ENCODE results near the gene ATXN1.
A peak's percentile ranks its signal among the peaks of the same experiment; 100 is the strongest.

ATXN1 gene

GRCh38 chr6:16358531-16359138 lies 402.6 kb downstream of the ATXN1 start:
- no peak for DNase-seq (ENCODE audit: low spot score)

DNA sequence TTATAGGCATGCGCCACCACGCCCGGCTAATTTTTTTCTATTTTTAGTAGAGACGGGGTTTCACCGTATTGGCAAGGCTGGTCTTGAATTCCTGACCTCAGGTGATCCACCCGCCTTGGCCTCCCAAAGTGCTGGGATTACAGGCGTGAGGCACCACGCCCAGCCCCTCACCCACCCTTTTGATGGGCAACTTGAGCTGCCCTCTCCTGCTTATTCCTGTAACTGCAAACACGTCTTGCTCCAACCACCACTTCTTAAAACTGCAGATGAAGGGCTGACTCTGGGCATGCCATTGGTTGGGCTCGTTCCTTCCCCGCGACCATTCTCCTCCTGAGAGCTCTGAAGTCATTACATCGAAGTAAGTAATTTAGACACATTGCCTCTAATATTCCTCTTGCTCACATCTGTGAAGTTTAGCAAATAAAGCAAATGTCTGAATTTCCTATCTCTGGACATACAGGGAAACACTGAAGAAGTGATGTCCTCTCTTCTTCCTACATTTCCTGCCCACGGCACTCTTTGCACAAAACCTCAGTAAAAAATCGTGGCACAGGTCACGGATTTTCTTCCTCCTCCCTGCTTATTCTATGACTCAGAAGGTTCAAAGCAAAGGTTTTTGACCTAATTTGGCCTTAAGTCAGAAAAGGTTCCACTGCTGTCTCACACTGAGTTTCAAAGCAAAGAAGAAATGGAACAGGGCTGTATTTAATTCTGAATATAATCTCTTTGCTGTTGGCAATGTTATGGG lies 405.4 kb downstream of the ATXN1 start:
- DNase-seq (ENCODE audit: low spot score): no peak

GRCh38 chr6:16355238-16355637 lies 406.0 kb downstream of the ATXN1 start:
- DNase-seq (ENCODE audit: low spot score): no peak

GRCh38 chr6:16354692-16355091 lies 406.6 kb downstream of the ATXN1 start:
- no peak for DNase-seq (ENCODE audit: low spot score)

DNA sequence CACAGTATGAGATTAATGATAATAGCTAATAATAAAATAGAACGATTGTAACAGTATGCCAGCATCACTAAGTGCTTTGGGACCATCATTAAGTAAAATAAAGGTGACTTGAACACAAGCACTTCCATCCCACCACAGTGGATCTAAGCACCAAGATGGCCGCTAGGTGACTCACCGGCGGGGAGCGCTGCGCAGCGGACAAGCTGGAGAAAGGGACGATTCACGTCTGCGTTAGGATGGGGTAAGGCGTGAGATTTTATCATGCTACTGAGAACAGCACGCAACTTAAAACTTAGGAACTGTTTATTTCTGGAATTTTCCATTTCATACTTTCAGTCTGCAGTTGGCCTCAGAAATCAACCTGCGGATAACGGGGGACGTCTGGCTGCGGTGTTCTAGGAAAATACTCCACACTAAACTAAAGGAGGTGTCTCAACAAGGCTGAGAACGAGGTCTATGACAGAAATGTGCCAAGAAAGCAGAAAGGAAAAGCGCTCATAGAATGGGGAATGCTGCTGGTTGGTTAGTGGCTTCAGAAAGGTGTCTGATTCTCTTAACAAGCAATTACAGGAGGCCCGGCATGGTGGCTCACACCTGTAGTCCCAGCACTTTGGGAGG lies 408.3 kb downstream of the ATXN1 start:
- no peak for DNase-seq (ENCODE audit: low spot score)

- DNase-seq (ENCODE audit: low spot score): peak; percentile 76
Measured at GRCh38 chr6:16352258-16352635, 409.0 kb downstream of the ATXN1 start.

DNA sequence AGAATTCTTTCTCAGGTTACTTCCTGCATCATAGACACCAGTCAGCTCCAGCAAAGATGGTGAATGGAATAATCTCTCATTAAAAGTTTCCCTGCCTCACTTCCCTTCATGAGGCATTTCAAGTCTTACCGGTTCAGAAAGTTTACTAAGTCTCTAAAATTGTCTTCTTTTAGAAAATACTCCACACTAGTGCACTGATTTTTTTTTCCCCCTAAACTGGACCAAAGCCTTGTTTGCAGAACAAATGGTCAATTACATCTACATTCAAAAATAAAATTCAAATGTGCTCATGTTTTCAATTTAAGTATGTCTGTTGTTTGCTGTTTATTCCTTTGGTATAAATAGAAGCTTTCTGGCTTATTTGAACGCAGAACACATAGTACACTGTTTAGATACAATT lies 411.7 kb downstream of the ATXN1 start:
- no peak for DNase-seq (ENCODE audit: low spot score)

- DNase-seq (ENCODE audit: low spot score): no peak
Measured at GRCh38 chr6:16346831-16347230, 414.4 kb downstream of the ATXN1 start.

DNA sequence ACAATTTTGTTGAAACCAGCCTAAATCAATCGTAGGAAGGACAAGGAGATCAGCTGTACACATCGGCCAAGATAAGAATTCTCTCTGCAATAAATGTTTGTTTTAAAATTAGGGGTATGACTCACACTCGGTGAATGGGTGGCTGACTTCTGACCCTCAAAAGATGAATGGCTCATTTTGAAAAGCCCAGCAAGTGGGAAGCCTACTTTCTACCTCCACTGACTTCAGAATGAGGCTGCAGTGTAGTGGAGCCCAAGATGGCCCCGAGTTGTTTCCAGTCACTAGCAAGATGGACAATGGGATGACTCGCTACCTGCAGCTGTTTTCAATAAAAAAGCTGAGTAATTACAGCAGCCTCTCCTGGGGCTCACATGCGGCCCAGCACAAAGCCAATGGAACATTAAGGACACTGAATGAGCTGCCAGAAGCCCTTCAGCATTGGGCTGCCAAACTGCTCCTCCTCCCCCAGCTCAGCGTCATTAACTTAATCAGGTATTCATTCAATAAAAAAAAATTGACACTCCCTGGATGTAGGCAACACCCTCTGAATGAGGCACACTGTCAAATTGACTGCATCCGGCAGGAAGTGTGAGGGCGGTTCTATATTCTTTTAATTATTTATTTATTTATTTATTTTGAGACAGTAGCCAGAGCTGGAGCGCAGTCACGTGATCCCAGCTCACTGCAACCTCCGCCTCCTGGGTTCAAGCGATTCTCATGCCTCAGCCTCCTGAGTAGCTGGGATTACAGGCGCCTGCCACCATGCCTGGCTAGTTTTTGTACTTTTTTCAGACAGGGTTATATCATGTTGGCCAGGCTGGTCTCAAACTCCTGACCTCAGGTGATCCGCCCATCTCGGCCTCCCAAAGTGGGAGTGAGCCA lies 415.6 kb downstream of the ATXN1 start:
- peak; percentile 79 for DNase-seq (ENCODE audit: low spot score)

GRCh38 chr6:16344756-16345155 lies 416.5 kb downstream of the ATXN1 start:
- no peak for DNase-seq (ENCODE audit: low spot score)

DNA sequence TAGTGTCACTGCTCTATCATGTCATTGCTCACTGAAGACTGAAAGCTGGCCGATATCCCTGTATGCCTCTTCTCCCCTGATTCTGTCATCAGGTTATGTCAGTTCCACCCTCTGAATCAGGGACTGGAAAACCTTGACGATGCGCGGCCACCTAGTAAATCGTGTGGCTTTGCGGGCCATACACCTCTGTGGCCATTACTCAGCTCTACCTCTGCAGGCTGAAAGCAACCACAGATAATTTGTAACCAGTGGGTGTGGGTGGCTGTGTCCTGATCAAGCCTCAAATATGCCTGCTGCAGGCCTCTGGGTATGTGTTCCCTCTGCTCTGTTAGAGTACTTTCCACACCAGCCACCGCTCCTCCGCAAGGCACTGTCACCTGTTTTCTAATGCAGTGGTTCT lies 417.7 kb downstream of the ATXN1 start:
- no peak for DNase-seq (ENCODE audit: low spot score)

GRCh38 chr6:16339265-16339587 lies 422.0 kb downstream of the ATXN1 start:
- DNase-seq (ENCODE audit: low spot score): no peak

- DNase-seq (ENCODE audit: low spot score): peak; percentile 94
Measured at GRCh38 chr6:16338577-16339264, 422.5 kb downstream of the ATXN1 start.

GRCh38 chr6:16337295-16337975 lies 423.8 kb downstream of the ATXN1 start:
- DNase-seq (ENCODE audit: low spot score): peak; percentile 87

DNA sequence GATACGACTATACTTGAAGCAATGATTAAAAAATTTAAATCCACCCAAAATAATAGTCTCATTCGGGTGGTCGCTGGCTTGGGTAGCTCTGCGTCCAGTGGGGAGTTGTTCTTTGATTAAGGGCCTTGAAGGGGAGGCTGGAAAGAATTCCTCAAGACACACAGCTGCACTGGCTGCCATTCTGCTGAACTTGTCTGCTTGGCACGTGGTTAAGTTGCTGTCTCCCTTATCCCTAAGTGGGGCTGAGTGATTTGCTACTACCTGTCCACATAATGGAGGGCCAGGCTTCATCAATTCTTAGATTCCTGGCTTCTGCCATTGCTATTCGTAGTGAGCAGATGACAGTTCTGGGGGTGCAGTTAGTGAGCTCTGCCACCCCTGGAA lies 424.4 kb downstream of the ATXN1 start:
- no peak for DNase-seq (ENCODE audit: low spot score)

DNA sequence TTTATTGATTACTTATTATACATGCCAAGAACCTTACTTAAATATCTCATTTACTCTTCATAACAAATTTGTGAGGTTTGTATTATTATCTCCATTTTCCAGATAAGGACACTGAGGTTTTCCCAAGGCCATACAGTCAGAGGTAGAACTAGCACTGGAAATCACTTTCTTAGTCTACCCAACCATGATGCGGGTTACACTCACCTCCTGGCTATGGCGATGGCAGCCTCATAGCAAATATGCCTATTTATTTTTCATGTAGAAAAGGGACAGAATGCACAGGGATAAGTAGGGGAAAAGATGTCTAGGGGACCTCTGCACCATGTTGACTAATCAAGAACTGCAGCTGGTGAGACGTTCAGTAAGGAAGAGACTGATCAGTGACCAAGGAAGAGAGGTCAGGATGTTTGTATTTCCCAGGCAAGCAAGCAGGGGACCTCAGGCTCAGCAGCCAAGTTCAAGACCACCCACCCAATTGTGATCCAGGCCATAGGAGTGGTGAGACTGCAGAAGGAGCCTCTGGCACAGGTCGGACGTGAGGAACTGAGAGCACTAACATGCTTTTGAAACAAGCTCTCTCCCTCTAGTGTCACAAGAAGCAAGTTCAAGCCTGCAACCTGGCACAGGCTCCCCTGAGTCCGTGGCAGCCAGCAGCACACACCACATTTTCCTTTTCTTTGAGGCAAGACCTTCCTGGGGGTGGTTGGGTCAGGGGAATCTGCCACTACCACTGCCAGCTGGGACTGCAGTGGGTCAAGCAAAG lies 425.0 kb downstream of the ATXN1 start:
- DNase-seq (ENCODE audit: low spot score): no peak

DNA sequence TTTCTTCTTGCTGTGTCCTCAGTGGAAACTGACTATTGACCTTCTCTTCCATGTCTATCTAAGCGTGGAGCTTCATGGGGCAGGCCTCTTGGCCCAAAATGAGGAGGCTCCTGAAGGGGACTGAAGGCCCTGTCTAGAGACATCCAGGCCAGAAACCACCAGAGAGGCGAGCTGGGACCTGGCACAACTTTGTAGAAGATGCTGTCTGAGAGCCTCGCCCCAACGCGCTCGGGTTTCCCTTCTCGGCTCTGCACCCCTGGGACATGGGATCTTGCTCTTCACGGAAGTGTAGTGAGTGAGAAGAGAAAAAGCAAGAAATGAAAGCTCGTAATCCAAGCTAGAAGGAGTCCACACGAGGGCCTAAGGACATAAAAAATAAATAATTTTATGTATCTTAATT lies 426.1 kb downstream of the ATXN1 start:
- DNase-seq (ENCODE audit: low spot score): no peak

DNA sequence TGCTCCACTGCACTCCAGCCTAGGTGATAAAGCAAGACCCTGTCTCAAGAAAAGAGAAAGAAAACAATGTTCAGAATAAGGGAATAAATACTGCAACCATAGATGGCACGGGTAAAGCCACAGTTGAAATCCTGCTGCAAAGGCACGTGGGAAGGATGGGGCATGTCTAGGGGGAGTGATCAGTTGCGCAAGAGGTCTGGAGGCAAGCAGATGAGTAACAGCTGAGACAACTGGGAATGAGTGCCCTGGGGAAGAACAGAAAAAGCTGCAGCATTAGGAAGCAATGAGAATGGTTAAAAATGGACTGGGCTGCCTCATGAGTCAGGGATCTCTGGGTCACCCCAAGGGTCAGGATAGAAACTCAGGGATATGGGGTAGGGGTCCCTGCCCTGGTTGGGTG lies 426.6 kb downstream of the ATXN1 start:
- DNase-seq (ENCODE audit: low spot score): peak; percentile 80

DNA sequence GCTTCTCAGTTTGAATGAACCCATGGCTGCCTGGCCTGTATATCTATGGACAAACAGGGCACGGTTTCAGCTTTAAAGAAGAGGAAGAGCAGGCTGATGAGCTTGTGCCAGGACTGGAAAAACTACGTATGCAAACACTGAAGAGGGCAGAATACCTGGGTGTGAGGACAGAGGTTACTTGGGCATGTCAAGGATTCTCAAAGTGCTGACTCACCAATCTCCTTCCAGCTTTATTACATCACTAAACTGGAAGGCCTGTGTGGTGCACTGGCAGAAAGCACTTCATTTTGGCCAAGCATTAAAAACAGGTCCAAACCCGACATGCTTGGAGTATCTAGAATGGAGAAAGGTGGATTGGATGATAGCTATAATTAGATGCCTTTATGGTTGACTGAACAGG lies 427.7 kb downstream of the ATXN1 start:
- DNase-seq (ENCODE audit: low spot score): peak; percentile 18

DNA sequence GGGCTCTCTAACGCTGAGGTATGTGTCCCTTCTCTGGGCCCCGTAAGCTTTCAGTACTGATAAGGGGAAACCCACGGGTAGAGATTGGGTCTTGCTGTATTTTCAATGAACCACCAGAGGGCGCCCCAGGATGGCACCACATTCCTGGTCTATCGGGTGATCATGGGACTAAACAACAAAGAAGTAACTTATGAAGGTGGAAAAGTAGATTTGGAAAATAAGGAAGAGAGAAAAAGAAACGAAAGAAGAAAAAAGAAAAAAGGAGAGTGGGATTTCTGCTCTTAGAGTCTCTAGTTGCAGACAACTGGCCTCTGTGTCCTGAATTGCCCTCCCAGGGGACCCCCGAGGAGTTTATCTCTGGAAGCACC lies 429.1 kb downstream of the ATXN1 start:
- peak; percentile 64 for DNase-seq (ENCODE audit: low spot score)
